C4-2B (cell line): ENCODE measurements around the gene EDC3.

ENCODE experiments used
- ZFX ChIP-seq: fragments of 450-650 bp; IDR thresholded peaks from 2 replicates; pipeline ENCODE4 v1.6.1; 2017
- TF ChIP-seq, protein P1 (sequence below): fragments of 450-650 bp; conservative IDR thresholded peaks from 2 replicates; pipeline ENCODE4 v1.5.1; 2017; ENCODE audit warnings: mild to moderate bottlenecking

GRCh38 chr15:74648051-74648842 is 47.6 kb downstream of the EDC3 start:
- TF ChIP-seq, protein P1, sequence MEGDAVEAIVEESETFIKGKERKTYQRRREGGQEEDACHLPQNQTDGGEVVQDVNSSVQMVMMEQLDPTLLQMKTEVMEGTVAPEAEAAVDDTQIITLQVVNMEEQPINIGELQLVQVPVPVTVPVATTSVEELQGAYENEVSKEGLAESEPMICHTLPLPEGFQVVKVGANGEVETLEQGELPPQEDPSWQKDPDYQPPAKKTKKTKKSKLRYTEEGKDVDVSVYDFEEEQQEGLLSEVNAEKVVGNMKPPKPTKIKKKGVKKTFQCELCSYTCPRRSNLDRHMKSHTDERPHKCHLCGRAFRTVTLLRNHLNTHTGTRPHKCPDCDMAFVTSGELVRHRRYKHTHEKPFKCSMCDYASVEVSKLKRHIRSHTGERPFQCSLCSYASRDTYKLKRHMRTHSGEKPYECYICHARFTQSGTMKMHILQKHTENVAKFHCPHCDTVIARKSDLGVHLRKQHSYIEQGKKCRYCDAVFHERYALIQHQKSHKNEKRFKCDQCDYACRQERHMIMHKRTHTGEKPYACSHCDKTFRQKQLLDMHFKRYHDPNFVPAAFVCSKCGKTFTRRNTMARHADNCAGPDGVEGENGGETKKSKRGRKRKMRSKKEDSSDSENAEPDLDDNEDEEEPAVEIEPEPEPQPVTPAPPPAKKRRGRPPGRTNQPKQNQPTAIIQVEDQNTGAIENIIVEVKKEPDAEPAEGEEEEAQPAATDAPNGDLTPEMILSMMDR, result no peak
- TF ChIP-seq ZFX, result no peak
